GM21447 (cell line): ENCODE data around the gene TMC6.
A peak's percentile ranks its signal among the peaks of the same experiment; 100 is the strongest.
"Not testable (repeated sequence)": the region's sequence is repeated elsewhere in the genome, so short reads cannot be mapped to it uniquely, and the experiment has no call there.

ENCODE experiments used
- ATAC-seq: cut with Tn5 transposase; IDR thresholded peaks from one replicate; pipeline ENCODE4 v1.9.1; 2021; ENCODE audit not compliant: unreplicated experiment

Gene TMC6

GRCh38 chr17:78154903-78155811 lies 26.6 kb upstream of the TMC6 start:
- ATAC-seq: peak; percentile 56

DNA sequence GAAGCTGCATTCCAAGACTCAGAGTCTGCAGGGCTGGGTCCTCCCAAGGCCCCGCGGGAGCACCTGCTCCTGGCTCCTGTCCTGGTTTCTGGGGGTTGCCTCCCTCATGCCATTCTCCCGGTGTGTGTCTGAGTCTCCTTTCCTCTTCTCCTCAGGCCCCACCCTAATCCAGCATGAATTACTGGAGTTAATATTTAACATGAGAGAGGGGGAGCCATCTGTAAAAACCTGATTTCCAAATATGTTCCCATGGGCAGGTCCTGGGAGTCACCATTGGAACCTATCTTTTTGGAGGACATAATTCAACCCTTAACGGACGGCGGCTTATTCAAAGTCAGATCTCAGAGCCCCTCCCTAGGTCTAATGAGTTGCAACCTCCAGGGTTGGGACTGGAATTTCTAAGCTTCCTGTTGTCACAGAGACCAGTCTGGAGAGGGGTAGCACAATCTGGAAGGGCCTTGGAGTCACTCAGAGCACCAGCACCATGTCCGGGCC lies 23.0 kb upstream of the TMC6 start:
- no peak for ATAC-seq

DNA sequence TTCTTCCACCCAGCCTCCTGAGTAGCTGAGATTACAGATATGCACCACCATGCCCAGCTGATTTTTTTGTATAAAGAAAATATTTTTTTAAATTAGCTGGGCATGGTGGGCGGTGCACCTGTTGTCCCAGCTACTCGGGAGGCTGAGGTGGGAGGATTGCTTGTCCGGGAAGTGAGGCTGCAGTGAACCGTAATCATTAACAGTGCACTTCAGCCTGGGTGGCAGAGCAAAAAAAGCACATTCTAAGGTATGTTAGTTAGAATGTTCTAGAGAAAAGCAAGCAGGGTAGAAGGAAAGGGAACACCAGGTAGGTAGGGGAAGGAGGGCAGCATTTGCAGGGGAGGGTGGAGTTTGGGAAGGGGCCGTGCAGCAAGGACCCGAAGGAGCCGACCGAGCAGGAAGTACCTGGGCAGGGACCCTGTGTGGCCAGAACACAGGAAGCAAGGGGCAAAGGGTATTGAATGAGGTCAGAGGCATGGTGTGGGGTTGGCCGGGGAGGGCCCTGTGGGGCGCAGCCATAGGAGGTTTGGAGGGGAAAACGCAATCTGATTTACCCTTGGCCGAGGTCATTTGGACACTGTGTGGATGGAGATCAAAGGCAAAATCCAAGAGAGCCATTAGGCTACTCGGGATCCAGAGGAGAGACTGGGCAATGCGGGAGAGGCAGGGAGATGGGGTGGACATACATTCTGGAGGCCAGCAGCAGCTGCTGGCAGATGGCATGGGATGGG lies 19.9 kb upstream of the TMC6 start:
- ATAC-seq: no peak

DNA sequence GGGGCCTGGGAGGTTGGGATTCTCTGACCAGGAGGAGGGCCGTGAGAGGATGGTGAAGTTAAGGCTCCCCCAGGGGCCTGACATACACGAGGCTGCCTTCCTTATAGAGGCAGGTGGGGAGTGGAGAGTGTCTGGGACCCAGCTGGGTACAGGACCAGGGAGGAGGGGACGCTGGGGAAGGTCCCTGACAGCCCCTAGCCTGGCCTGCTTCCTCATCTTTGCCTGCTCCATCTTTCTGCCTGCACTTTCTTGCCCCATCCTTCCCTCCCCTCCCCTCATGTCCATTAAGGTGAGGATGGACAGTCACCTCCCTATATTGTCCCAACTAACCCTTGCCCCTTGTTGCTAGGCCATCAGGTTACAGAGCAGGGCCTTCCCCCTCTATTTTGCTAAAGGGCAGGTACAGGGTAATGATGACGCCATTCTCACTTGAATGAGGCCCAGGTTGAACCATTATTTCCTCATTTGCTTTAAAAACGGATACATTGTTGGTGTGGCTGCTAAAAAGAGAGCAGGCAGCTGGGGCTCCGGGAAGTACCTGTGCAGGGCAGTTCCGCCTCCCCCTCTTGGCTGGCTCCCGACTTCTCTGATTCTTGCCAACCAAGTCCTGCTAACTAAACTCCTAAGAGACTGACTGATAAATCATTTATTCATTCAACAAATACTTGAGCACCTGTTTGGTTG lies 18.9 kb upstream of the TMC6 start:
- ATAC-seq: peak; percentile 46

DNA sequence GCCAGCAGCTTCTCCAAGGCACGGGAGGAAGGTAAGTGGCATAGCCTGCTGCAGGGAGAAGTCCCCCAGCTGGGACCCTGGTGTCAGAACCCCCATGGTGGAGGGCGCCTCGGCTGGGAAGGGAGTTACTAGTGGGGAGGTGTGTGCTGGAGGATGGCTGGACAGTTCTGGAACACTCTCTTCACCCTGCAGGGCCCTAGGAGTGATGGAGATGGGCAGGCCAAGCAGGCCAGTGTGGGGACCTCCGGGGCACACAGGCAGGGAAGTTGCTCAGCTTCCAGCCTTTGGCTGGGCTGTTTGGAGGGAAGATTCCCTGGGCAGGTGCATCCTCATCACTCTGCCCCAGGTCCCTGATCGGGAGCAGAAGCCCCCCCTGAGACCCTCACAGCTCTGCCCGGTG lies 18.3 kb upstream of the TMC6 start:
- no peak for ATAC-seq

DNA sequence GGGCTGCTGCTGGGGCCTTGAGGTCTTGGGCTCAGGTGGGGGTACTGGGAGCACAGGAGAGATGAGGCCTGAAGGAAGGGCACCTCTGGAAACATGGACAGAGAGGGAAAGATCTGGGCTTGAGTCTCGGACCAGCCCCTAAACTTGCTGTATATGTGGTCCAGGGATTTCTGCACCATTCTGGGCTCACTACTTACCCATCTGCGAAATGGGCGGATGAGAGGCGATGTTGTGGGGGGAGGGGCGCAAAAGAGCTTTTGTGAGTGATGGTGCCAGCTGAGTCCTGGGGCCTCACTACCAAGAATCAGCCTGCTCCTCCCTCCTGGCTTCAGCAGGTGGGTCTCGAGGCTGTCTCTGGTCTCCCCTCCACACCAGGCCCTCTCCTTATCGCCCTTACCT lies 17.9 kb upstream of the TMC6 start:
- ATAC-seq: no peak

DNA sequence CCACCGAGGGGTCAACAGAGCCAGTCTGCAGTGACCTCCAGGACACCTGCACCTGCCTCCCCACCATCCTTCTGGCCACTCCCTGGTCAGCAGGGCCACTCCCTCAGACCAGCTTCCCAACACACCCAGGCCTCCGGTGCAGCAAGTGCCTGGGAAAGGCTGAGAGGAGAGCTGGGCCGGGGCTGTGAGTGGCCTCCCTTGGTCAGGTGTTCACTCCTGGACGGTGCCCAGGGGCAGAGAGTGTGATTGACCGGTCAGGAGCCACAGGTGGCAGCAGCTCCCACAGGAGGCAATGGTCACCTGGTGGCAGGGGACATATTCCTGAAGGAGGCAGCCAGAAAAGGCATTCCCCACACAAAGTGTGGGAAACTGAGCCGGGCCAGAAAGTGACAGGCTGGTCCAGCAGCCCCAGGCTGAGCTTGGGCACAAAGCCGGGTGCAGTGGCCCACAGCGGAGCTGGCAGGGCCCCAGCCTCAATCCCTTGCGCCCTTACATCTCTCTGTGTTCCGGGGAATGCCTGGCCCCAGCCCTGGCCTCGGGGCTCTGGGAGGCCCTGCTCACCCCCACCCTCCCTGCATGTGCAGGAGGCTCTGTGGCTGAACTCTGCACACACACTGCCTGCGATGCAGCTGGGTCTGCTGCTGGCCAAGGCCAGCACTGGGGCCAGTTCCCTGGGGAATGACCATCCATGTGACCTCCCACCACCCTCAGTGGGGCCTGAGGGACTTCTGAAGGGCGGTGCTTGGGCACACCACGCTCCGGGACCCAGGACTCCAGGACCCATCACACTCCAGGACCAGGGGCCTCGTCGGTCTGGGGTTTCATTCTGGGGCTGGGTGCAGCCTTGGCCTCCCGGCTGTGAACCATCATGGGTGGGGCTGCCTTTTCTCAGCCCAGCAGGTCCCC lies 16.4 kb upstream of the TMC6 start:
- no peak for ATAC-seq

DNA sequence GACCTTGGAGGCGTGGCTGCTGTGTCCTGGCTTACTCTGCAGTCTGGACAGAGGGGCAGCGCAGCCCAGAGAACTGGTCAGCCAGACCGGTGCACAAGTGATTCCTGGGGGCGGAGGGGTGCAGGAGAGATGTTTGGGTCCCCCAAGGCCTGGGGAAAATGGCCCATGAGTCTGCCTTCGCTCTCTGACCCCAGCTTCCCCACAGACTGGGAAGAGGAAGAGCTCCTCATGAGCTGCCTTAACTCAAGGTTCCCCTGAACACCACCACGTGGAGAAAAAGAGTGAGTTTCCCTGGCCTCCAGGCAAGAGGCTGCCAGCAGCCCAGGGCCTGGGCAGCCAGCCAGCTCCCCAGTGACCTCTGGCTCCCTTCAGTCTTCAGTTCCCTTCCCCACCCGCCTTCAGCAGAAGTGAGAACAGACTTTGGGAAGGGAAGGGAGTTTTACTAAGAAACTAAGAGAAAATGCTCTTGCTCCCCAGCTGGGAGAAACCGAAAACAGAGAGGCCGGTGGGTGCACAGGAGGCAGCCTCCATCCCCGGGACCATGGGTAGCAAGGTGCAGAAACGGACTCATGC lies 15.7 kb upstream of the TMC6 start:
- no peak for ATAC-seq

GRCh38 chr17:78143214-78144146 lies 14.9 kb upstream of the TMC6 start:
- ATAC-seq: no peak

- ATAC-seq: no peak
Observed at GRCh38 chr17:78142119-78142861, 13.7 kb upstream of the TMC6 start.

DNA sequence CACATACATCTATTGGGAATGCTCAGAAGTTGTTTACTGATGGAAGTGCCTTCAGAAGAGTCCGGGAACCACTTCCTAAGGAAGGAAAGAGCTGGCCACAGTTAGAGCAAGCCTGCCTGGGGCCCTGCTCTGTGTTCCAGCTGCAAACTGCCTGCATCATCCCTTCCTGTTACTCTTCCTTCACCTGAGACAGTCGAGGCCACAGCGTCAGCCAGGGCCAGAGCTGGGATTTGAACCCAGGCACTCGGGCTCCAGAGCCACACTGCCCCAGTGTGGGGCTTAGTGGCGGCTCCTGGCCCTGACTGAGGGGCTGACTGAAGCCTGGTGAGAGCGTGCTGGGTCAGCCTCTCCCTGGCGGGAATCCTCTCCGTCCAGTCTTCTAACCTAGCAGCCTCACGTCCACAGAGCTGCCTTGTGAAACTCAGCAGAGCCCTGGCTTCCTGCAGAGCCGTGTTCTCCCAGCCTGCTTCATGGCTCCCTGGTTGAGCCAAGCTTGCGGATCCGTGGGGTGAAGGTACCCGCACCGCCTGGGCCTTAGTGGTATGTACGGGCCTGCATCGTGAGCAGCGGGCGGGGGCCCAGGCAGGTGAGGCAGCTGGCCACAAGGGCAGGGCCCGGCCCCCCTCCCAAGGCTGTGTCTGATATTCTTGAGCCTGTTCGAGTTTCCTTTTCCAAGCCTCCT lies 13.0 kb upstream of the TMC6 start:
- ATAC-seq: no peak

GRCh38 chr17:78140169-78141051 lies 11.9 kb upstream of the TMC6 start:
- peak; percentile 71 for ATAC-seq

GRCh38 chr17:78139861-78140168 lies 11.3 kb upstream of the TMC6 start:
- ATAC-seq: not testable (repeated sequence)

DNA sequence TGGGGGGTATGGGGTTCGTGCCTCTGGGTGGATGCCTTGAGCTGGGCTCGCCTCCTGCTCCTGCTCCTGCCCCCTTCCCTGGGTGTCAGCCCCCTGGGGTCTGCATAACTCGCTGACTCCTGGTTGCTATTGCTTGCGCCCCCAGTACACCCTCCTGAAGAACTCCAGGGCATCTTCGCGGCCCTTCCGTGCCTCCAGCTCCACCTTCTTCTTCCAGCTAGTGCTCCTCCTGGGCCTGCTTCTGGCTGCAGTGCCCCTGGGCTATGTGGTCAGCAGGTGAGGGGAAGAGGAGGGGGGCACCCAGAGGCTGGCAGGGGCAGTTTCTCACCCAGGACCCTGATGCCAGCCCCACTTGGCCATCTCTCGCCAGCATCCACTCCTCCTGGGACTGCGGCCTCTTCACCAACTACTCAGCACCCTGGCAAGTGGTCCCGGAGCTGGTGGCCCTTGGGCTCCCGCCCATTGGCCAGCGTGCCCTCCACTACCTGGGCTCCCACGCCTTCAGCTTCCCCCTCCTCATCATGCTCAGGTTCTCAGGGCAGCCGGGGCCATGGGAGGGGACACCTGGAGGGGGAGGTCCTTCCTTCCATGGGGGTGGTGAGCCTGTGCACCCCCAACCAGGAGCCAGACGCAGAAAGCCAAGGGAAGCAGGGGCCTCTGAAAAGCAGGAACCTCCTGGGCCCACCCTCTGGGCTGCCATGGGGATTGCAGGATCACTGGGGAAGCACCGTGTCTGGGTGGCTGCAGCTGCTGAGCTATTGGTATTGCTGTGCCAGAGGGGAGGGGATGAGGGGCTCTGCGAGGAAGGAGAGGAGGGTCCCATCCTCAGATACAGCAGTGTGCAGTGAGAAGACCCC lies 9.9 kb upstream of the TMC6 start:
- no peak for ATAC-seq

GRCh38 chr17:78137392-78138203 lies 9.0 kb upstream of the TMC6 start:
- no peak for ATAC-seq
